ENCODE measurements around the gene PCBP3. TPM values are rescaled to one million over a fixed set of nuclear protein-coding genes. Genes with fewer than 3 reads are reported as not detected.

The PCBP3 gene
- polyA plus RNA-seq, 1 donor from 2014 or later: 1.7 TPM

GRCh38 chr21:45930792-45931191, 287.3 kb downstream of the PCBP3 start:
- Histone ChIP-seq H3K4me3 (ENCODE audit: low read length) (no peak overlapping the region), H2AFZ (ENCODE audit: low read depth, low read length) (no peak overlapping the region), H3K27ac (ENCODE audit: low read length) (no peak overlapping the region), H3K9ac (ENCODE audit: low read length) (no peak overlapping the region), H3K9me3 (ENCODE audit: low read length) (peaks cover under 1% of the 10 kb centered on the region), H3K4me2 (ENCODE audit: low read length) (no peak overlapping the region), H3K27me3 (ENCODE audit: insufficient read depth, low read depth, low read length) (no peaks in the 10 kb centered on the region), H3K9me2 (ENCODE audit: insufficient read depth, low read length) (no peaks in the 10 kb centered on the region), H3K79me2 (replicated peaks; ENCODE audit: insufficient read depth, low read length) (no peaks in the 10 kb centered on the region), H3F3A (ENCODE audit: insufficient read depth, low read length, poor library complexity, severe bottlenecking) (no peaks in the 10 kb centered on the region), H3K36me3 (ENCODE audit: insufficient read depth, low read length) (no peaks in the 10 kb centered on the region), H4K20me1 (ENCODE audit: insufficient read depth) (no peaks in the 10 kb centered on the region)
- TF ChIP-seq EZH2 (IDR thresholded peaks at IDR 0.05; ENCODE audit: borderline replicate concordance, insufficient read depth, low read length, poor library complexity, severe bottlenecking) (no peak), RAD21 (conservative IDR thresholded peaks at IDR 0.05) (no peak), MXI1 (conservative IDR thresholded peaks at IDR 0.05; ENCODE audit: poor library complexity, severe bottlenecking) (no peak), SMC3 (conservative IDR thresholded peaks at IDR 0.05; ENCODE audit: poor library complexity) (no peak), CTCF (IDR thresholded peaks at IDR 0.05; ENCODE audit: poor library complexity, severe bottlenecking) (no peak), POLR2AphosphoS5 (IDR thresholded peaks at IDR 0.05) (no peak), EP300 (conservative IDR thresholded peaks at IDR 0.05; ENCODE audit: poor library complexity, severe bottlenecking) (no peak), TAF1 (IDR thresholded peaks at IDR 0.05; ENCODE audit: low read depth) (no peak)
- TF ChIP-seq, protein P1, sequence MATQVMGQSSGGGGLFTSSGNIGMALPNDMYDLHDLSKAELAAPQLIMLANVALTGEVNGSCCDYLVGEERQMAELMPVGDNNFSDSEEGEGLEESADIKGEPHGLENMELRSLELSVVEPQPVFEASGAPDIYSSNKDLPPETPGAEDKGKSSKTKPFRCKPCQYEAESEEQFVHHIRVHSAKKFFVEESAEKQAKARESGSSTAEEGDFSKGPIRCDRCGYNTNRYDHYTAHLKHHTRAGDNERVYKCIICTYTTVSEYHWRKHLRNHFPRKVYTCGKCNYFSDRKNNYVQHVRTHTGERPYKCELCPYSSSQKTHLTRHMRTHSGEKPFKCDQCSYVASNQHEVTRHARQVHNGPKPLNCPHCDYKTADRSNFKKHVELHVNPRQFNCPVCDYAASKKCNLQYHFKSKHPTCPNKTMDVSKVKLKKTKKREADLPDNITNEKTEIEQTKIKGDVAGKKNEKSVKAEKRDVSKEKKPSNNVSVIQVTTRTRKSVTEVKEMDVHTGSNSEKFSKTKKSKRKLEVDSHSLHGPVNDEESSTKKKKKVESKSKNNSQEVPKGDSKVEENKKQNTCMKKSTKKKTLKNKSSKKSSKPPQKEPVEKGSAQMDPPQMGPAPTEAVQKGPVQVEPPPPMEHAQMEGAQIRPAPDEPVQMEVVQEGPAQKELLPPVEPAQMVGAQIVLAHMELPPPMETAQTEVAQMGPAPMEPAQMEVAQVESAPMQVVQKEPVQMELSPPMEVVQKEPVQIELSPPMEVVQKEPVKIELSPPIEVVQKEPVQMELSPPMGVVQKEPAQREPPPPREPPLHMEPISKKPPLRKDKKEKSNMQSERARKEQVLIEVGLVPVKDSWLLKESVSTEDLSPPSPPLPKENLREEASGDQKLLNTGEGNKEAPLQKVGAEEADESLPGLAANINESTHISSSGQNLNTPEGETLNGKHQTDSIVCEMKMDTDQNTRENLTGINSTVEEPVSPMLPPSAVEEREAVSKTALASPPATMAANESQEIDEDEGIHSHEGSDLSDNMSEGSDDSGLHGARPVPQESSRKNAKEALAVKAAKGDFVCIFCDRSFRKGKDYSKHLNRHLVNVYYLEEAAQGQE (IDR thresholded peaks at IDR 0.05; ENCODE audit: borderline replicate concordance): no peak

- H3K4me3 ChIP-seq (ENCODE audit: low read length): no peak overlapping the region
- no peak overlapping the region for H3K9ac ChIP-seq (ENCODE audit: low read length)
- no peak overlapping the region for H3K4me2 ChIP-seq (ENCODE audit: low read length)
- H3K9me2 ChIP-seq (ENCODE audit: insufficient read depth, low read length): no peaks in the 10 kb centered on the region
- H3K27me3 ChIP-seq (ENCODE audit: insufficient read depth, low read depth, low read length): no peaks in the 10 kb centered on the region
- TF ChIP-seq, protein P1 (IDR thresholded peaks at IDR 0.05; ENCODE audit: borderline replicate concordance): no peak
- TF ChIP-seq RAD21 (conservative IDR thresholded peaks at IDR 0.05) (no peak), TAF1 (IDR thresholded peaks at IDR 0.05; ENCODE audit: low read depth) (no peak), POLR2AphosphoS5 (IDR thresholded peaks at IDR 0.05) (no peak), EP300 (conservative IDR thresholded peaks at IDR 0.05; ENCODE audit: poor library complexity, severe bottlenecking) (no peak), SMC3 (conservative IDR thresholded peaks at IDR 0.05; ENCODE audit: poor library complexity) (no peak), CTCF (IDR thresholded peaks at IDR 0.05; ENCODE audit: poor library complexity, severe bottlenecking) (no peak), EZH2 (IDR thresholded peaks at IDR 0.05; ENCODE audit: borderline replicate concordance, insufficient read depth, low read length, poor library complexity, severe bottlenecking) (no peak), MXI1 (conservative IDR thresholded peaks at IDR 0.05; ENCODE audit: poor library complexity, severe bottlenecking) (no peak)
- no peaks in the 10 kb centered on the region for H3F3A ChIP-seq (ENCODE audit: insufficient read depth, low read length, poor library complexity, severe bottlenecking)
- no peaks in the 10 kb centered on the region for H3K79me2 ChIP-seq (replicated peaks; ENCODE audit: insufficient read depth, low read length)
- H3K36me3 ChIP-seq (ENCODE audit: insufficient read depth, low read length): no peaks in the 10 kb centered on the region
- H3K27ac ChIP-seq (ENCODE audit: low read length): no peak overlapping the region
- H2AFZ ChIP-seq (ENCODE audit: low read depth, low read length): no peak overlapping the region
- H3K9me3 ChIP-seq (ENCODE audit: low read length): peaks cover 7% of the 10 kb centered on the region
- no peaks in the 10 kb centered on the region for H4K20me1 ChIP-seq (ENCODE audit: insufficient read depth)
Measured at GRCh38 chr21:45931397-45931969, 288.0 kb downstream of the PCBP3 start.

Data from neural cell (in vitro differentiated cells).